Activated CD8-positive, alpha-beta memory T cell treated with anti-CD3 and anti-CD28 coated beads for 24 hours (primary cell): ENCODE results near the gene DCAF17.

Experiments used
- DNase-seq: peaks from one replicate; pipeline ENCODE4 v3.0.0-alpha.2; 2020

Gene DCAF17

GRCh38 chr2:171434013-171434989, at the start of gene DCAF17:
DCAF17 (plus strand) TSS chr2:171434226; CDS start chr2:171434578, 352 bp downstream.
- DNase-seq, result peak; percentile 95

GRCh38 chr2:171386627-171387026, 47.4 kb upstream of the DCAF17 start:
- no peak for DNase-seq

- DNase-seq, result no peak
Measured at GRCh38 chr2:171387052-171387451, 47.0 kb upstream of the DCAF17 start.

- DNase-seq, result no peak
Measured at GRCh38 chr2:171389325-171389724, 44.7 kb upstream of the DCAF17 start.

- DNase-seq, result no peak
Measured at GRCh38 chr2:171389780-171390179, 44.2 kb upstream of the DCAF17 start.

GRCh38 chr2:171390941-171391516, 43.0 kb upstream of the DCAF17 start:
- DNase-seq, result no peak

- no peak for DNase-seq
Measured at GRCh38 chr2:171391532-171391931, 42.5 kb upstream of the DCAF17 start.

- no peak for DNase-seq
Measured at GRCh38 chr2:171393487-171393886, 40.5 kb upstream of the DCAF17 start.

- DNase-seq, result no peak
Measured at GRCh38 chr2:171394164-171394740, 39.8 kb upstream of the DCAF17 start.

GRCh38 chr2:171399292-171399691, 34.7 kb upstream of the DCAF17 start:
- no peak for DNase-seq

GRCh38 chr2:171400395-171400794, 33.6 kb upstream of the DCAF17 start:
- no peak for DNase-seq

- no peak for DNase-seq
Measured at GRCh38 chr2:171401947-171402346, 32.1 kb upstream of the DCAF17 start.

- DNase-seq, result no peak
Measured at GRCh38 chr2:171402906-171403580, 31.0 kb upstream of the DCAF17 start.

- DNase-seq, result no peak
Measured at GRCh38 chr2:171404261-171404660, 29.8 kb upstream of the DCAF17 start.

- no peak for DNase-seq
Measured at GRCh38 chr2:171404719-171405118, 29.3 kb upstream of the DCAF17 start.

- no peak for DNase-seq
Measured at GRCh38 chr2:171405546-171405945, 28.5 kb upstream of the DCAF17 start.

- DNase-seq, result no peak
Measured at GRCh38 chr2:171406044-171406443, 28.0 kb upstream of the DCAF17 start.

- DNase-seq, result no peak
Measured at GRCh38 chr2:171407030-171407675, 26.9 kb upstream of the DCAF17 start.

- DNase-seq, result no peak
Measured at GRCh38 chr2:171407676-171408044, 26.4 kb upstream of the DCAF17 start.

- DNase-seq, result no peak
Measured at GRCh38 chr2:171409436-171409971, 24.5 kb upstream of the DCAF17 start.

GRCh38 chr2:171410101-171410500, 23.9 kb upstream of the DCAF17 start:
- DNase-seq, result no peak

GRCh38 chr2:171410624-171411023, 23.4 kb upstream of the DCAF17 start:
- no peak for DNase-seq

GRCh38 chr2:171411214-171411613, 22.8 kb upstream of the DCAF17 start:
- DNase-seq, result no peak
